Fibroblast of skin of right biceps (primary cell): ENCODE measurements around the gene KLF1.
A peak's percentile ranks its signal among the peaks of the same experiment; 100 is the strongest.
"Not testable (repeated sequence)": the region's sequence is repeated elsewhere in the genome, so short reads cannot be mapped to it uniquely, and the experiment has no call there.

Source experiments
- DNase-seq: peaks from one replicate; pipeline ENCODE4 v3.0.0-alpha.2; 2013

KLF1 gene

GRCh38 chr19:12886969-12887747 lies at the start of gene KLF1:
Gene KLF1, minus strand, starts transcription at chr19:12887201. Its CDS starts 61 bp downstream, at chr19:12887140.
- no peak for DNase-seq

GRCh38 chr19:12936582-12936981 lies 49.6 kb upstream of the KLF1 start:
- no peak for DNase-seq

GRCh38 chr19:12935071-12935470 lies 48.1 kb upstream of the KLF1 start:
- DNase-seq, result no peak

GRCh38 chr19:12933287-12934072 lies 46.5 kb upstream of the KLF1 start, which contains the start of gene FARSA:
Gene FARSA, minus strand, starts transcription at chr19:12933711. Its CDS starts 15 bp downstream, at chr19:12933696.
- DNase-seq, result peak; percentile 89

- DNase-seq, result no peak
Measured at GRCh38 chr19:12932392-12933286, 45.6 kb upstream of the KLF1 start.

GRCh38 chr19:12930002-12930645 lies 43.1 kb upstream of the KLF1 start:
- DNase-seq, result no peak

GRCh38 chr19:12924621-12925310 lies 37.8 kb upstream of the KLF1 start:
- no peak for DNase-seq

GRCh38 chr19:12922959-12923358 lies 36.0 kb upstream of the KLF1 start:
- DNase-seq, result no peak

GRCh38 chr19:12921047-12921446 lies 34.0 kb upstream of the KLF1 start:
- DNase-seq, result no peak

GRCh38 chr19:12918253-12918652 lies 31.3 kb upstream of the KLF1 start:
- DNase-seq, result no peak

- not testable (repeated sequence) for DNase-seq
Measured at GRCh38 chr19:12915860-12916259, 28.9 kb upstream of the KLF1 start.

GRCh38 chr19:12913851-12914690 lies 27.1 kb upstream of the KLF1 start:
- peak; percentile 34 for DNase-seq

- peak; percentile 70 for DNase-seq
Measured at GRCh38 chr19:12913011-12913561, 26.1 kb upstream of the KLF1 start.

- no peak for DNase-seq
Measured at GRCh38 chr19:12912571-12912970, 25.6 kb upstream of the KLF1 start.

- DNase-seq, result no peak
Measured at GRCh38 chr19:12907166-12907565, 20.2 kb upstream of the KLF1 start.

GRCh38 chr19:12899891-12900518 lies 13.0 kb upstream of the KLF1 start:
- no peak for DNase-seq

- DNase-seq, result no peak
Measured at GRCh38 chr19:12896460-12896859, 9.5 kb upstream of the KLF1 start.

GRCh38 chr19:12893582-12893981 lies 6.6 kb upstream of the KLF1 start:
- DNase-seq, result no peak

GRCh38 chr19:12891553-12892021 lies 4.6 kb upstream of the KLF1 start:
- DNase-seq, result no peak
